ENCODE results near the gene CEPT1.

DNA sequence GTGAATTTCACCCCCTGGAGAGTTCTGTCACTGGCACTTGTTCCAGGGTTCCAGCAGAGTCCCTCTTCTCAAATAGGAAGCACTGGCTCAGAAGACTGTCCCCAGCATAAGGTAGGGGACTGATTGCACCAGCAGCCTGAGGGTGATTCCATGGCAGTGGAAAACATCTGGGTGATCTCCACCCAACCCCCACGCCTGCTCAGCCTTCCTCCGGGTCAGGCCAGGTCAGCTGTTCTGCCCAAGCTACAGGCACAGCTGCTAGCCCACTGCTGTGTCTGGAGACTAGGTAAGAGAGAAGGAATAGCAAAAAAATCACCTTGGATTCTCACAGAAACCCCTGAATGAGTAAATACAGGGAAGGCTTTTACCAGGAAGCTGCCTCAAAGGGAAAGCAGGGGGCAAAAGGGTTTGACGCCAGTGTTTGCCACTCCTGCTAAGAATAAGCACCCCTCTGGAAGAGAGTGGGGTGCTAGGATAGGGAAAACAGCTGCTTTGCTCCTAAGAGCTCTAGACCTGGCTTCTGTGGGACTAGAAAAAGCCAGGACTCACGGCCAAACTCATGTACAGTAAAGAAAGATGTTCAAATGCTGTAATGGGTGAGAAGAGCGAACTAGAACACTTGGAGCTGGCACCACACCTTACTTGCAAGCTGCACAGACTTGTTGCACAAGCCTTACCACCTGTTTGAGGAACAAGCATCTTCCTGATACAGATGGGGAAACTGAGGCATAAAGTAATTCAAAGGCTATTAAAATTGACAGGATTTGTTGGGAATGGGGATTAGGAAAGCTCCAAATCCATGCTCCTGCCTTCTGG is 61.5 kb downstream of the CEPT1 start:
- no peak for TF ChIP-seq SALL2 (CRISPR knock-in tag; IDR thresholded peaks at IDR 0.05)
- no peak for TF ChIP-seq MEF2D (CRISPR knock-in tag; IDR thresholded peaks at IDR 0.05)
- no peak for TF ChIP-seq RFX1 (IDR thresholded peaks at IDR 0.05)
- TF ChIP-seq, protein P1, sequence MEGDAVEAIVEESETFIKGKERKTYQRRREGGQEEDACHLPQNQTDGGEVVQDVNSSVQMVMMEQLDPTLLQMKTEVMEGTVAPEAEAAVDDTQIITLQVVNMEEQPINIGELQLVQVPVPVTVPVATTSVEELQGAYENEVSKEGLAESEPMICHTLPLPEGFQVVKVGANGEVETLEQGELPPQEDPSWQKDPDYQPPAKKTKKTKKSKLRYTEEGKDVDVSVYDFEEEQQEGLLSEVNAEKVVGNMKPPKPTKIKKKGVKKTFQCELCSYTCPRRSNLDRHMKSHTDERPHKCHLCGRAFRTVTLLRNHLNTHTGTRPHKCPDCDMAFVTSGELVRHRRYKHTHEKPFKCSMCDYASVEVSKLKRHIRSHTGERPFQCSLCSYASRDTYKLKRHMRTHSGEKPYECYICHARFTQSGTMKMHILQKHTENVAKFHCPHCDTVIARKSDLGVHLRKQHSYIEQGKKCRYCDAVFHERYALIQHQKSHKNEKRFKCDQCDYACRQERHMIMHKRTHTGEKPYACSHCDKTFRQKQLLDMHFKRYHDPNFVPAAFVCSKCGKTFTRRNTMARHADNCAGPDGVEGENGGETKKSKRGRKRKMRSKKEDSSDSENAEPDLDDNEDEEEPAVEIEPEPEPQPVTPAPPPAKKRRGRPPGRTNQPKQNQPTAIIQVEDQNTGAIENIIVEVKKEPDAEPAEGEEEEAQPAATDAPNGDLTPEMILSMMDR (CRISPR knock-in tag; IDR thresholded peaks at IDR 0.05) = no peak
- TF ChIP-seq ZNF20 (CRISPR knock-in tag; IDR thresholded peaks at IDR 0.05) = no peak
- TF ChIP-seq ZFP41 (CRISPR knock-in tag; IDR thresholded peaks at IDR 0.05; ENCODE audit: borderline replicate concordance) = no peak
- TF ChIP-seq, protein P2, sequence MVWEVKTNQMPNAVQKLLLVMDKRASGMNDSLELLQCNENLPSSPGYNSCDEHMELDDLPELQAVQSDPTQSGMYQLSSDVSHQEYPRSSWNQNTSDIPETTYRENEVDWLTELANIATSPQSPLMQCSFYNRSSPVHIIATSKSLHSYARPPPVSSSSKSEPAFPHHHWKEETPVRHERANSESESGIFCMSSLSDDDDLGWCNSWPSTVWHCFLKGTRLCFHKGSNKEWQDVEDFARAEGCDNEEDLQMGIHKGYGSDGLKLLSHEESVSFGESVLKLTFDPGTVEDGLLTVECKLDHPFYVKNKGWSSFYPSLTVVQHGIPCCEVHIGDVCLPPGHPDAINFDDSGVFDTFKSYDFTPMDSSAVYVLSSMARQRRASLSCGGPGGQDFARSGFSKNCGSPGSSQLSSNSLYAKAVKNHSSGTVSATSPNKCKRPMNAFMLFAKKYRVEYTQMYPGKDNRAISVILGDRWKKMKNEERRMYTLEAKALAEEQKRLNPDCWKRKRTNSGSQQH (CRISPR knock-in tag; IDR thresholded peaks at IDR 0.05; ENCODE audit: low read depth) = no peak
- TF ChIP-seq, protein P3, sequence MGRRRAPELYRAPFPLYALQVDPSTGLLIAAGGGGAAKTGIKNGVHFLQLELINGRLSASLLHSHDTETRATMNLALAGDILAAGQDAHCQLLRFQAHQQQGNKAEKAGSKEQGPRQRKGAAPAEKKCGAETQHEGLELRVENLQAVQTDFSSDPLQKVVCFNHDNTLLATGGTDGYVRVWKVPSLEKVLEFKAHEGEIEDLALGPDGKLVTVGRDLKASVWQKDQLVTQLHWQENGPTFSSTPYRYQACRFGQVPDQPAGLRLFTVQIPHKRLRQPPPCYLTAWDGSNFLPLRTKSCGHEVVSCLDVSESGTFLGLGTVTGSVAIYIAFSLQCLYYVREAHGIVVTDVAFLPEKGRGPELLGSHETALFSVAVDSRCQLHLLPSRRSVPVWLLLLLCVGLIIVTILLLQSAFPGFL (CRISPR knock-in tag; IDR thresholded peaks at IDR 0.05) = no peak
- TF ChIP-seq, protein P4, sequence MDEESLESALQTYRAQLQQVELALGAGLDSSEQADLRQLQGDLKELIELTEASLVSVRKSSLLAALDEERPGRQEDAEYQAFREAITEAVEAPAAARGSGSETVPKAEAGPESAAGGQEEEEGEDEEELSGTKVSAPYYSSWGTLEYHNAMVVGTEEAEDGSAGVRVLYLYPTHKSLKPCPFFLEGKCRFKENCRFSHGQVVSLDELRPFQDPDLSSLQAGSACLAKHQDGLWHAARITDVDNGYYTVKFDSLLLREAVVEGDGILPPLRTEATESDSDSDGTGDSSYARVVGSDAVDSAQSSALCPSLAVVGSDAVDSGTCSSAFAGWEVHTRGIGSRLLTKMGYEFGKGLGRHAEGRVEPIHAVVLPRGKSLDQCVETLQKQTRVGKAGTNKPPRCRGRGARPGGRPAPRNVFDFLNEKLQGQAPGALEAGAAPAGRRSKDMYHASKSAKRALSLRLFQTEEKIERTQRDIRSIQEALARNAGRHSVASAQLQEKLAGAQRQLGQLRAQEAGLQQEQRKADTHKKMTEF (CRISPR knock-in tag; IDR thresholded peaks at IDR 0.05) = no peak
- no peak for TF ChIP-seq ELK4 (CRISPR knock-in tag; IDR thresholded peaks at IDR 0.05; ENCODE audit: borderline replicate concordance)

Data from HepG2 (cell line).